AG04449 (cell line): ENCODE data around the gene IL1RAPL1.

ENCODE experiments used
- CTCF ChIA-PET: fragments of 350-600 bp; formaldehyde crosslinking; extraction: SDS; loops from one replicate; lab custom pipeline; 2021; ENCODE audit warnings: antibody characterized with exemption; lab: Yijun Ruan, JAX
- POLR2A ChIA-PET: fragments of 400-600, 350-600 bp; formaldehyde crosslinking; extraction: SDS; loops from one replicate; lab custom pipeline; 2020; ENCODE audit warnings: antibody characterized with exemption, inconsistent platforms; lab: Yijun Ruan, JAX
- DNase-seq: peaks from one replicate; pipeline ENCODE4 v3.0.0-alpha.2; 2010; ENCODE audit warnings: low read depth, low spot score
- H3K4me3 ChIP-seq: 2 replicates; pipeline ENCODE4 v1.5.1; 2011; ENCODE audit warnings: low read depth, mild to moderate bottlenecking, control low read depth, low read length
- CTCF ChIP-seq: IDR thresholded peaks from one replicate; pipeline ENCODE4 v1.5.1; 2011; ENCODE audit warnings: mild to moderate bottlenecking, moderate library complexity, low read length, control low read depth, inconsistent platforms; ENCODE audit not compliant: insufficient read depth; ENCODE audit errors: missing control alignments

IL1RAPL1 gene

GRCh38 chrX:29726811-29727210, 1139.6 kb downstream of the IL1RAPL1 start:
- TF ChIP-seq CTCF: no peak

GRCh38 chrX:29728639-29729038, 1141.4 kb downstream of the IL1RAPL1 start:
- DNase-seq: no peak
- H3K4me3 ChIP-seq: no peak overlapping the region
- CTCF ChIA-PET: no interaction called here
- no peak for TF ChIP-seq CTCF
- POLR2A ChIA-PET: no interaction called here

More at GRCh38 chrX:29726811-29727210, 1139.6 kb downstream of the IL1RAPL1 start:
- no peak overlapping the region for H3K4me3 ChIP-seq
- ChIA-PET CTCF (no interaction called here), POLR2A (no interaction called here)
- DNase-seq: no peak

GRCh38 chrX:29744966-29745365, 1157.7 kb downstream of the IL1RAPL1 start:
- ChIA-PET CTCF (no interaction called here), POLR2A (no interaction called here)
- DNase-seq: no peak
- no peak for TF ChIP-seq CTCF
- no peak overlapping the region for H3K4me3 ChIP-seq

GRCh38 chrX:29746326-29746725, 1159.1 kb downstream of the IL1RAPL1 start:
- peak; percentile 12 for DNase-seq
- no peak for TF ChIP-seq CTCF
- CTCF ChIA-PET: no interaction called here

GRCh38 chrX:29762006-29762405, 1174.8 kb downstream of the IL1RAPL1 start:
- ChIA-PET CTCF (no interaction called here), POLR2A (no interaction called here)
- TF ChIP-seq CTCF: no peak
- H3K4me3 ChIP-seq: no peak overlapping the region
- no peak for DNase-seq

More at GRCh38 chrX:29746326-29746725, 1159.1 kb downstream of the IL1RAPL1 start:
- POLR2A ChIA-PET: no interaction called here
- no peak overlapping the region for H3K4me3 ChIP-seq

- CTCF ChIA-PET: no interaction called here
- POLR2A ChIA-PET: no interaction called here
- DNase-seq: no peak
- no peak overlapping the region for H3K4me3 ChIP-seq
- TF ChIP-seq CTCF: no peak
Observed at GRCh38 chrX:29775890-29776289, 1188.6 kb downstream of the IL1RAPL1 start.
